H9 (cell line): Measurements from ENCODE around the gene PRR11. TPM values are rescaled to one million over a fixed set of nuclear protein-coding genes. Genes with fewer than 3 reads are reported as not detected.

ENCODE experiments used
- DNase-seq: peaks from one replicate; pipeline ENCODE4 v3.0.0-alpha.2; 2017
- H2AFZ ChIP-seq: one replicate; pipeline ENCODE4 v1.6.1; 2013; ENCODE audit warnings: mild to moderate bottlenecking, low read length, control low read depth, moderate library complexity
- H2AK5ac ChIP-seq: 2 replicates; pipeline ENCODE4 v1.6.1; 2013; ENCODE audit warnings: low read length, control low read depth, mixed read lengths; ENCODE audit not compliant: insufficient read length
- H2BK120ac ChIP-seq: one replicate; pipeline ENCODE4 v1.6.1; 2013; ENCODE audit warnings: low read depth, mild to moderate bottlenecking, low read length, control low read depth, inconsistent platforms; ENCODE audit not compliant: poor library complexity, severe bottlenecking
- H2BK12ac ChIP-seq: 2 replicates; pipeline ENCODE4 v1.6.1; 2013; ENCODE audit warnings: low read length, control low read depth, mixed read lengths, low read depth; ENCODE audit not compliant: insufficient read length
- H2BK15ac ChIP-seq: 2 replicates; pipeline ENCODE4 v1.6.1; 2013; ENCODE audit warnings: low read depth, low read length, control low read depth
- H2BK20ac ChIP-seq: one replicate; pipeline ENCODE4 v1.6.1; 2013; ENCODE audit warnings: low read depth, mild to moderate bottlenecking, low read length, control low read depth, inconsistent platforms; ENCODE audit not compliant: poor library complexity, severe bottlenecking
- H2BK5ac ChIP-seq: 2 replicates; pipeline ENCODE4 v1.6.1; 2013; ENCODE audit warnings: low read length, control low read depth, mixed read lengths; ENCODE audit not compliant: insufficient read length
- H3K14ac ChIP-seq: 2 replicates; pipeline ENCODE4 v1.6.1; 2013; ENCODE audit warnings: low read length, control low read depth; ENCODE audit not compliant: insufficient read depth
- H3K18ac ChIP-seq: 2 replicates; pipeline ENCODE4 v1.6.1; 2013; ENCODE audit warnings: low read depth, mild to moderate bottlenecking, mixed read lengths, low read length, control low read depth; ENCODE audit not compliant: insufficient read length
- H3K23ac ChIP-seq: 2 replicates; pipeline ENCODE4 v1.6.1; 2013; ENCODE audit warnings: low read length, control low read depth, mixed read lengths, low read depth; ENCODE audit not compliant: insufficient read length
- H3K23me2 ChIP-seq: 2 replicates; pipeline ENCODE4 v1.6.1; 2013; ENCODE audit warnings: low read depth, mild to moderate bottlenecking, mixed read lengths, low read length, control low read depth; ENCODE audit not compliant: insufficient read length, poor library complexity, severe bottlenecking
- H3K27ac ChIP-seq: 2 replicates; pipeline ENCODE4 v1.5.1; 2013; ENCODE audit warnings: low read length, control low read depth, mixed read lengths, low read depth; ENCODE audit not compliant: insufficient read length
- H3K27me3 ChIP-seq: 2 replicates; pipeline ENCODE4 v1.6.1; 2013; ENCODE audit warnings: low read length, control low read depth, inconsistent platforms; ENCODE audit not compliant: insufficient read depth
- H3K4ac ChIP-seq: 2 replicates; pipeline ENCODE4 v1.6.1; 2013; ENCODE audit warnings: low read depth, mild to moderate bottlenecking, control low read depth, inconsistent platforms, low read length, moderate library complexity
- H3K4me1 ChIP-seq: 2 replicates; pipeline ENCODE4 v1.6.1; 2013; ENCODE audit warnings: low read length, control low read depth, inconsistent platforms; ENCODE audit not compliant: insufficient read depth
- H3K4me2 ChIP-seq: 2 replicates; pipeline ENCODE4 v1.6.1; 2013; ENCODE audit warnings: low read length, control low read depth, mixed read lengths; ENCODE audit not compliant: insufficient read length, insufficient read depth
- H3K56ac ChIP-seq: 2 replicates; pipeline ENCODE4 v1.6.1; 2013; ENCODE audit warnings: low read depth, mild to moderate bottlenecking, mixed read lengths, low read length, control low read depth; ENCODE audit not compliant: insufficient read length
- H3K79me1 ChIP-seq: 2 replicates; pipeline ENCODE4 v1.6.1; 2013; ENCODE audit warnings: low read depth, mild to moderate bottlenecking, moderate library complexity, low read length, control low read depth, inconsistent platforms; ENCODE audit not compliant: insufficient read depth, poor library complexity, severe bottlenecking
- H3K79me2 ChIP-seq: 2 replicates; pipeline ENCODE4 v1.6.1; 2013; ENCODE audit warnings: low read length, control low read depth, inconsistent platforms; ENCODE audit not compliant: insufficient read depth
- H3K9ac ChIP-seq: 2 replicates; pipeline ENCODE4 v1.6.1; 2013; ENCODE audit warnings: low read length, control low read depth, mixed read lengths; ENCODE audit not compliant: insufficient read length; ENCODE audit errors: extremely low read depth
- H3K9me3 ChIP-seq: one replicate; pipeline ENCODE4 v1.6.1; 2013; ENCODE audit warnings: low read depth, low read length, inconsistent platforms; ENCODE audit not compliant: control insufficient read depth
- H3T11ph ChIP-seq: one replicate; pipeline ENCODE4 v1.6.1; 2013; ENCODE audit warnings: mild to moderate bottlenecking, low read length, control low read depth, inconsistent platforms
- H4K20me1 ChIP-seq: one replicate; pipeline ENCODE4 v1.6.1; 2013; ENCODE audit not compliant: control insufficient read depth, insufficient read length, insufficient read depth
- H4K5ac ChIP-seq: 2 replicates; pipeline ENCODE4 v1.6.1; 2013; ENCODE audit warnings: low read depth, mild to moderate bottlenecking, mixed read lengths, low read length, control low read depth; ENCODE audit not compliant: insufficient read length
- H4K8ac ChIP-seq: replicated peaks from 2 replicates; pipeline ENCODE4 v1.6.1; 2013; ENCODE audit warnings: low read length, control low read depth, mixed read lengths, low read depth; ENCODE audit not compliant: insufficient read length
- H4K91ac ChIP-seq: 2 replicates; pipeline ENCODE4 v1.6.1; 2013; ENCODE audit warnings: low read depth, mild to moderate bottlenecking, moderate library complexity, mixed read lengths, low read length, control low read depth; ENCODE audit not compliant: insufficient read length
- H3K27ac Mint-ChIP-seq, 3 experiments: 2 replicates in 2 of 3; 3 replicates in 1 of 3; pipeline ENCODE4 v1.8.0; 2020 to 2021; ENCODE audit warnings: mixed read lengths in 3 of 3, mild to moderate bottlenecking in 1 of 3, moderate library complexity in 1 of 3
- H3K27me3 Mint-ChIP-seq: 2 replicates; pipeline ENCODE4 v1.8.0; 2021; ENCODE audit warnings: low read depth, mild to moderate bottlenecking, moderate library complexity, mixed read lengths
- H3K36me3 Mint-ChIP-seq, 3 experiments: 2 replicates in 2 of 3; 3 replicates in 1 of 3; pipeline ENCODE4 v1.8.0; 2020 to 2021; ENCODE audit warnings: low read depth in 3 of 3, mixed read lengths in 3 of 3; ENCODE audit not compliant: insufficient read depth in 1 of 3
- H3K4me1 Mint-ChIP-seq, 2 experiments: 2 replicates each; pipeline ENCODE4 v1.8.0; 2020; ENCODE audit warnings: mixed read lengths in 2 of 2
- H3K4me3 Mint-ChIP-seq, 2 experiments: 2 replicates in 1 of 2; 3 replicates in 1 of 2; pipeline ENCODE4 v1.8.0; 2020 to 2021; ENCODE audit warnings: mild to moderate bottlenecking in 2 of 2, mixed read lengths in 2 of 2, moderate library complexity in 1 of 2
- H3K9me3 Mint-ChIP-seq, 2 experiments: 2 replicates in 1 of 2; 3 replicates in 1 of 2; pipeline ENCODE4 v1.8.0; 2020; ENCODE audit warnings: mild to moderate bottlenecking in 2 of 2, mixed read lengths in 2 of 2, moderate library complexity in 1 of 2
- WGBS: extraction: QIAGEN DNeasy Blood & Tissue Kit; methylation state at CpG from one replicate; pipeline ENCODE4 v1.1.7; 2013; ENCODE audit warnings: missing lambda C conversion rate, low lambda C conversion rate, mixed read lengths; ENCODE audit not compliant: insufficient read length; ENCODE audit errors: extremely low coverage; 5-methylcytosine and 5-hydroxymethylcytosine counted together
- total RNA-seq: library from RNA; stranded (reverse); gene quantifications from 2 replicates; pipeline ENCODE4 v1.2.1, GENCODE V29; 2021
- TF ChIP-seq, protein P1 (sequence below): fragments of 200-600 bp; sonication (generic); conservative IDR thresholded peaks from 3 replicates; pipeline ENCODE4 v1.8.0; 2021; ENCODE audit warnings: antibody characterized with exemption, mild to moderate bottlenecking

PRR11 gene
- total RNA-seq, 1 experiment from 2014 or later: 70.7 TPM

DNA sequence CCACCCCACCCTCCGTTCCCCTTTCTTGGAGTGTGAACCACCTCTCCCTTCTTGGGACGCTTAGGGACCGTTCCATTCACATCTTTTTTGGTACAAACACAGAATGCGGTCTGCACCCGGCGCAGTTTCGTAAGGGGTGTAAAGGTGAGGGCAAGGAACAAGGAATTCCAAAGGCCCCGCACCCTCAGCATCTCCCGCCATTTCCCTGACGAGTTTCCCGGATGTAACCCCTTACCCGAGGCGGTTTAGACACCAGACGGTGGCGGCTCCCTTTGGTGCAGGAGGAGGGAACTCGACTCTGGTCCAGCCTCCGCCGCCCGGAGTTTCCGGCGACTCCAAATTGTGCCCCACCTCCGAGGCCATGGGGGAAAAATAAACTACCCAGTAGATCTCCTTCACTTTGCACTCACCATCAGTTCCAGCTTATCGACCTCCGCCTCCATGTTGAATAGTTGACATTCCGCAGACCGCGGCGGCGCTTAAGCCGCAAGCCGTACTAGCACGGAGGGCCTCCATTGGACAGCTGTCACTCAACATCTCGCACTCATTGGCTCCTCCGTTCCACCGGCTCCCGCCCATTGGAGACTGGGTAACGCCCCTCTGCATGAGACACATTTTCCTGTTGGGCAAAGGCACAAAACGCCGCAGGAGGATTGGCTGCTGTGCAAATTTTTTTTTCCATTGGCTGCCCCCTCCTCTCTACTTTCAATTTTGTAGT is 666 bp upstream of the PRR11 start, which contains the start of gene SKA2:
TSS of gene SKA2 (minus strand) at position 466 of the 718 bp plus-strand sequence. CDS start at position 443, 23 bp downstream.
- peaks cover 40 to 46% of the 10 kb centered on the region in 2 experiments for H3K4me1 Mint-ChIP-seq
- H2AFZ ChIP-seq: no peak within 1 kb of the TSS
- no CpG with 5 or more reads among the region's 39 CpGs for WGBS

More for the DNA sequence above, 666 bp upstream of the PRR11 start, which contains the start of gene SKA2:
- Histone ChIP-seq H3K4ac (peak within 1 kb of the TSS; percentile 0; the same call in 1 of the 2 replicates), H4K8ac (no peak within 1 kb of the TSS), H3K56ac (peak within 1 kb of the TSS; percentile 88), H3K9me3 (no peaks in the 10 kb centered on the region), H3K79me1 (peaks cover 8% of the 10 kb centered on the region), H3K79me2 (peaks cover 27% of the 10 kb centered on the region; the same call in 1 of the 2 replicates), H3T11ph (peak within 1 kb of the TSS; percentile 43), H3K23me2 (peaks cover 5% of the 10 kb centered on the region), H2BK12ac (no peak within 1 kb of the TSS), H2BK5ac (peak within 1 kb of the TSS; percentile 56), H3K9ac (peak within 1 kb of the TSS; percentile 96), H2BK15ac (no peak within 1 kb of the TSS), H4K5ac (peak within 1 kb of the TSS; percentile 73), H2AK5ac (no peak within 1 kb of the TSS), H3K27me3 (no peaks in the 10 kb centered on the region), H3K18ac (peak within 1 kb of the TSS; percentile 93), H3K14ac (peak within 1 kb of the TSS; percentile 99), H3K27ac (peak within 1 kb of the TSS; percentile 81), H2BK20ac (no peak within 1 kb of the TSS), H3K4me2 (peak within 1 kb of the TSS; percentile 75), H3K23ac (no peak within 1 kb of the TSS), H4K20me1 (no peaks in the 10 kb centered on the region), H4K91ac (peak within 1 kb of the TSS; percentile 11), H2BK120ac (peak within 1 kb of the TSS; percentile 90), H3K4me1 (no peaks in the 10 kb centered on the region)
- no peak within 1 kb of the TSS for H3K4me3 Mint-ChIP-seq
- no peak for DNase-seq
- TF ChIP-seq, protein P1, sequence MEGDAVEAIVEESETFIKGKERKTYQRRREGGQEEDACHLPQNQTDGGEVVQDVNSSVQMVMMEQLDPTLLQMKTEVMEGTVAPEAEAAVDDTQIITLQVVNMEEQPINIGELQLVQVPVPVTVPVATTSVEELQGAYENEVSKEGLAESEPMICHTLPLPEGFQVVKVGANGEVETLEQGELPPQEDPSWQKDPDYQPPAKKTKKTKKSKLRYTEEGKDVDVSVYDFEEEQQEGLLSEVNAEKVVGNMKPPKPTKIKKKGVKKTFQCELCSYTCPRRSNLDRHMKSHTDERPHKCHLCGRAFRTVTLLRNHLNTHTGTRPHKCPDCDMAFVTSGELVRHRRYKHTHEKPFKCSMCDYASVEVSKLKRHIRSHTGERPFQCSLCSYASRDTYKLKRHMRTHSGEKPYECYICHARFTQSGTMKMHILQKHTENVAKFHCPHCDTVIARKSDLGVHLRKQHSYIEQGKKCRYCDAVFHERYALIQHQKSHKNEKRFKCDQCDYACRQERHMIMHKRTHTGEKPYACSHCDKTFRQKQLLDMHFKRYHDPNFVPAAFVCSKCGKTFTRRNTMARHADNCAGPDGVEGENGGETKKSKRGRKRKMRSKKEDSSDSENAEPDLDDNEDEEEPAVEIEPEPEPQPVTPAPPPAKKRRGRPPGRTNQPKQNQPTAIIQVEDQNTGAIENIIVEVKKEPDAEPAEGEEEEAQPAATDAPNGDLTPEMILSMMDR: no peak
- peaks cover 0 to 6% (median 1%) of the 10 kb centered on the region in 3 experiments; a peak in 3 of 7 replicates for H3K36me3 Mint-ChIP-seq
- no peaks in the 10 kb centered on the region for H3K27me3 Mint-ChIP-seq
- no peak within 1 kb of the TSS for H3K27ac Mint-ChIP-seq
- no peaks in the 10 kb centered on the region for H3K9me3 Mint-ChIP-seq
